ENCODE results near the gene GCN1. TPM values are rescaled to one million over a fixed set of nuclear protein-coding genes. Genes with fewer than 3 reads are reported as not detected.

Gene GCN1
- total RNA-seq, 1 donor from 2014 or later = 36.0 TPM

DNA sequence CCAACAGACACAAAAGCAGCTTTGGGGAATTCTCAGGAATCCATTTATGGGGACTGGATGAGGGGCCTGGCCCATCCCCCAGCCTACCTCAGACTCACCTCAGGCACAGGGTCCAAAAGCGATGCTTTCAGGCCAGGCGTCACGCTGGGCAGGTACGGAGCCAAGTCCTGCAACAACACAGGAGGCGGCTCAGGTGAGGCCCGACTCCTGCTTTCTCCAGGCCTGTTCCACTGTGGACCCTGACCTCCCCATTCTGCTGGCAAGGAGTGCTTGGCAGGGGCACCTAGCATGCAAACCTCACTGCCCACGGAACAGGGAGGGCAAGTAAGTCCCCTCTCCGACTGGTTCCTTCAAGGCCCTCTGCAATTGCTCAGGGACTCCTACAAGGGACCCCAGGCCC is 49.4 kb downstream of the GCN1 start:
- H3K9me3 ChIP-seq (replicated peaks) = no peaks in the 10 kb centered on the region
- H3K36me3 ChIP-seq = peaks cover 100% of the 10 kb centered on the region
- DNase-seq = no peak
- H3K27ac ChIP-seq (replicated peaks) = no peak overlapping the region
- H3K4me1 ChIP-seq = no peaks in the 10 kb centered on the region
- intact Hi-C loops (cut with micrococcal nuclease) = no loop called here
- no peak for TF ChIP-seq CTCF (IDR thresholded peaks at IDR 0.05; ENCODE audit: borderline replicate concordance)
- H3K27me3 ChIP-seq (ENCODE audit: low read depth) = no peaks in the 10 kb centered on the region
- no peak overlapping the region for H3K4me3 ChIP-seq

GRCh38 chr12:120144215-120144614 is 50.3 kb downstream of the GCN1 start:
- no peak for TF ChIP-seq CTCF (IDR thresholded peaks at IDR 0.05; ENCODE audit: borderline replicate concordance)
- no peak for DNase-seq
- Histone ChIP-seq H3K4me3 (no peak overlapping the region), H3K36me3 (peaks cover 100% of the 10 kb centered on the region), H3K27me3 (ENCODE audit: low read depth) (no peaks in the 10 kb centered on the region), H3K4me1 (no peaks in the 10 kb centered on the region), H3K27ac (replicated peaks) (no peak overlapping the region), H3K9me3 (replicated peaks) (no peaks in the 10 kb centered on the region)
- intact Hi-C loops (cut with micrococcal nuclease) = no loop called here

GRCh38 chr12:120142231-120142877 is 52.2 kb downstream of the GCN1 start:
- Histone ChIP-seq H3K9me3 (replicated peaks) (no peaks in the 10 kb centered on the region), H3K27ac (replicated peaks) (no peak overlapping the region), H3K4me3 (no peak overlapping the region), H3K4me1 (no peaks in the 10 kb centered on the region), H3K36me3 (peaks cover 100% of the 10 kb centered on the region), H3K27me3 (ENCODE audit: low read depth) (no peaks in the 10 kb centered on the region)
- intact Hi-C loops (cut with micrococcal nuclease) = no loop called here
- no peak for TF ChIP-seq CTCF (IDR thresholded peaks at IDR 0.05; ENCODE audit: borderline replicate concordance)
- no peak for DNase-seq

- TF ChIP-seq CTCF (IDR thresholded peaks at IDR 0.05; ENCODE audit: borderline replicate concordance) = no peak
- no peaks in the 10 kb centered on the region for H3K9me3 ChIP-seq (replicated peaks)
- H3K4me1 ChIP-seq = peaks cover 3% of the 10 kb centered on the region
- no peak for DNase-seq
- intact Hi-C loops (cut with micrococcal nuclease) = no loop called here
- no peak overlapping the region for H3K27ac ChIP-seq (replicated peaks)
- H3K36me3 ChIP-seq = peaks cover 100% of the 10 kb centered on the region
- no peak overlapping the region for H3K4me3 ChIP-seq
- no peaks in the 10 kb centered on the region for H3K27me3 ChIP-seq (ENCODE audit: low read depth)
Observed at GRCh38 chr12:120141336-120141735, 53.2 kb downstream of the GCN1 start.

GRCh38 chr12:120140603-120141002 is 53.9 kb downstream of the GCN1 start:
- Histone ChIP-seq H3K27ac (replicated peaks) (no peak overlapping the region), H3K4me1 (peaks cover 4% of the 10 kb centered on the region), H3K36me3 (peaks cover 100% of the 10 kb centered on the region), H3K4me3 (no peak overlapping the region), H3K27me3 (ENCODE audit: low read depth) (no peaks in the 10 kb centered on the region), H3K9me3 (replicated peaks) (no peaks in the 10 kb centered on the region)
- intact Hi-C loops (cut with micrococcal nuclease) = no loop called here
- TF ChIP-seq CTCF (IDR thresholded peaks at IDR 0.05; ENCODE audit: borderline replicate concordance) = no peak
- DNase-seq = no peak
